Spleen (tissue), 11 donors: Measurements from ENCODE around the gene SLAMF7. TPM values are rescaled to one million over a fixed set of nuclear protein-coding genes. Genes with fewer than 3 reads are reported as not detected.
"Not testable (repeated sequence)": the region's sequence is repeated elsewhere in the genome, so short reads cannot be mapped to it uniquely, and the experiment has no call there.

ENCODE experiments used
- DNase-seq: peaks from one replicate; pipeline ENCODE4 v3.0.0-alpha.2; 2020
- H3K27ac ChIP-seq, 8 donors: fragments of 200-600 bp; sonication (generic) in 7 of 8; 1 replicate in 4 of 8; 2 replicates in 4 of 8; pipeline versions ENCODE4 v1.5.0 to v1.8.0; 2016 to 2021; ENCODE audit warnings: inconsistent platforms in 4 of 8, mild to moderate bottlenecking in 4 of 8, moderate library complexity in 1 of 8
- H3K27me3 ChIP-seq, 7 donors: fragments of 200-600 bp; sonication (generic) in 6 of 7; replicated peaks in 1 of 7; 1 replicate in 4 of 7; 2 replicates in 3 of 7; pipeline versions ENCODE4 v1.5.0 to v1.8.0; 2016 to 2021; ENCODE audit warnings: inconsistent platforms in 3 of 7, mild to moderate bottlenecking in 1 of 7
- H3K36me3 ChIP-seq, 6 donors: fragments of 200-600 bp; sonication (generic) in 5 of 6; 1 replicate in 4 of 6; 2 replicates in 2 of 6; pipeline versions ENCODE4 v1.5.0 to v1.8.0; 2016 to 2021; ENCODE audit warnings: inconsistent platforms in 2 of 6
- H3K4me1 ChIP-seq, 6 donors: fragments of 200-600 bp; sonication (generic) in 5 of 6; 1 replicate in 3 of 6; 2 replicates in 3 of 6; pipeline versions ENCODE4 v1.5.0 to v1.8.0; 2016 to 2021; ENCODE audit warnings: inconsistent platforms in 3 of 6
- H3K4me3 ChIP-seq, 8 donors: fragments of 200-600 bp; sonication (generic) in 7 of 8; 1 replicate in 4 of 8; 2 replicates in 4 of 8; pipeline versions ENCODE4 v1.5.0 to v1.8.0; 2016 to 2021; ENCODE audit warnings: inconsistent platforms in 4 of 8, mild to moderate bottlenecking in 4 of 8, moderate library complexity in 2 of 8
- H3K9me3 ChIP-seq, 8 donors: fragments of 200-600 bp; sonication (generic) in 7 of 8; 1 replicate in 4 of 8; 2 replicates in 4 of 8; pipeline versions ENCODE4 v1.5.0 to v1.8.0; 2016 to 2021; ENCODE audit warnings: inconsistent platforms in 4 of 8
- POLR2A ChIP-seq, 3 donors: fragments of 450-650 bp; IDR thresholded peaks; one replicate each; pipeline ENCODE4 v1.5.1; 2017; ENCODE audit warnings: antibody characterized with exemption in 3 of 3, mild to moderate bottlenecking in 1 of 3
- POLR2AphosphoS5 ChIP-seq, 3 donors: sonication (generic); formaldehyde crosslinking; IDR thresholded peaks; one replicate each; pipeline ENCODE4 v1.5.1; 2017; ENCODE audit warnings: antibody characterized with exemption in 3 of 3
- WGBS, 5 donors: extraction: QIAGEN DNeasy Blood & Tissue Kit in 3 of 5; methylation state at CpG; one replicate each; pipeline versions ENCODE4 v1.1.5 to v1.1.7; 2013 to 2018; 5-methylcytosine and 5-hydroxymethylcytosine counted together
- intact Hi-C: fragments of 100-400 bp; cut with DNase I; formaldehyde crosslinking; loops from one replicate; pipeline ENCODE4 v1.15.0; 2023; ENCODE audit warnings: low total_unique reads
- polyA plus RNA-seq, 3 donors: library from polyadenylated mRNA; stranded (reverse); fragments of 200-250 nt; gene quantifications; one replicate each; pipeline ENCODE4 v1.2.1, GENCODE V29; 2013
- total RNA-seq, 7 donors: library from RNA; depleted of rRNA in 3 of 7; stranded (reverse); fragments of >200 nt in 3 of 7; fragmentation: NEBNext Ultra II Directional in 4 of 7; extraction: Animal tissue kit (Norgen Biotek cat#: 25700) in 4 of 7; gene quantifications; one replicate each; pipeline versions ENCODE4 v1.1.0 to v1.2.1, GENCODE V29; 2016 to 2021
- TF ChIP-seq, protein P1 (sequence below), 11 experiments: fragments of 200-600 bp in 7 of 11; fragments of 450-650 bp in 4 of 11; sonication (generic) in 4 of 11; IDR thresholded peaks in 8 of 11; conservative IDR thresholded peaks in 3 of 11; 1 replicate in 7 of 11; 2 replicates in 4 of 11; pipeline versions ENCODE4 v1.4.0 to v1.8.0; 2016 to 2021; ENCODE audit warnings: antibody characterized with exemption in 11 of 11, inconsistent platforms in 4 of 11, mild to moderate bottlenecking in 1 of 11
- donor health status: healthy with polysubstance abuse.
- donor health status: DM: no; HTN: no; CAD: no; lungs with moderate emphysema.
- donor health status: DM: no; HTN: no; CAD: no.
- donor health status: Bipolar disorder and iron deficiency.
- donor health status: healthy.
- donor health status: DM: no; HTN: no; CAD: no.
- donor health status: DM: yes; HTN: yes; CAD: no.

SLAMF7 gene
- total and polyA plus RNA-seq, 10 donors: 12.5 to 134 (median 41.8) TPM

GRCh38 chr1:160705212-160705621, 33.8 kb upstream of the SLAMF7 start:
- DNase-seq, H3K9me3 ChIP-seq, intact Hi-C loops, H3K27me3 ChIP-seq: not testable (repeated sequence)
- 45 to 74% (median 47%) methylated on average over 3 of the region's 3 CpGs for WGBS, 5 donors
- TF ChIP-seq POLR2AphosphoS5 (IDR thresholded peaks at IDR 0.05): peak in 1 of 3 donors; percentile 19
- peak overlapping the region in 7 of 8 donors; percentile 86 to 95 (median 91) for H3K27ac ChIP-seq
- peaks cover 0 to 29% (median 0%) of the 10 kb centered on the region in 6 donors for H3K36me3 ChIP-seq
- peak overlapping the region in 2 of 8 donors; percentile 7 to 77 for H3K4me3 ChIP-seq
- peaks cover 43 to 98% (median 94%) of the 10 kb centered on the region in 6 donors for H3K4me1 ChIP-seq

DNA sequence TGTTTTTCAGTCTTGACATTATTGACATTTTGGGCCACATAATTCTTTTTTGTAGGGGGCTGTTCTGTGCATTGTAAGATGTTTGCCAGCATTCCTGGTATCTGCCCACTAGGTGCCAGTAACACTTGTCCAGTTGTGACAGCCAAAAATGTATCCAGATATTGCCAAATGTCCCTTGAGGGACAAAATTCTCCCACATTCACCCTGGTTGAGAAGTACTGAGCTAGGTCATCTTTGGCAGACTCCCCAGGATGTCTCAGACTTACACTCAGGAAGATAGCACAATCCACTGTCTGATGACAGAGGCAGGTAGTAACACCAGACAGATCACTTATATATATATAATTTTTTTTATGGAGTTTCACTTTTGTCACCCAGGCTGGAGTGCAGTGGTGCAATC, 33.3 kb upstream of the SLAMF7 start:
- no peak for DNase-seq
- no peaks in the 10 kb centered on the region for H3K9me3 ChIP-seq
- TF ChIP-seq POLR2A (IDR thresholded peaks at IDR 0.05): no peak
- no peak for TF ChIP-seq POLR2AphosphoS5 (IDR thresholded peaks at IDR 0.05)
- TF ChIP-seq, protein P1, sequence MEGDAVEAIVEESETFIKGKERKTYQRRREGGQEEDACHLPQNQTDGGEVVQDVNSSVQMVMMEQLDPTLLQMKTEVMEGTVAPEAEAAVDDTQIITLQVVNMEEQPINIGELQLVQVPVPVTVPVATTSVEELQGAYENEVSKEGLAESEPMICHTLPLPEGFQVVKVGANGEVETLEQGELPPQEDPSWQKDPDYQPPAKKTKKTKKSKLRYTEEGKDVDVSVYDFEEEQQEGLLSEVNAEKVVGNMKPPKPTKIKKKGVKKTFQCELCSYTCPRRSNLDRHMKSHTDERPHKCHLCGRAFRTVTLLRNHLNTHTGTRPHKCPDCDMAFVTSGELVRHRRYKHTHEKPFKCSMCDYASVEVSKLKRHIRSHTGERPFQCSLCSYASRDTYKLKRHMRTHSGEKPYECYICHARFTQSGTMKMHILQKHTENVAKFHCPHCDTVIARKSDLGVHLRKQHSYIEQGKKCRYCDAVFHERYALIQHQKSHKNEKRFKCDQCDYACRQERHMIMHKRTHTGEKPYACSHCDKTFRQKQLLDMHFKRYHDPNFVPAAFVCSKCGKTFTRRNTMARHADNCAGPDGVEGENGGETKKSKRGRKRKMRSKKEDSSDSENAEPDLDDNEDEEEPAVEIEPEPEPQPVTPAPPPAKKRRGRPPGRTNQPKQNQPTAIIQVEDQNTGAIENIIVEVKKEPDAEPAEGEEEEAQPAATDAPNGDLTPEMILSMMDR (IDR thresholded peaks at IDR 0.05 in 8 of 11, conservative IDR thresholded peaks at IDR 0.05 in 3 of 11): no peak
- H3K4me3 ChIP-seq: peak overlapping the region in 5 of 8 donors; percentile 7 to 77 (median 60)
- H3K27me3 ChIP-seq: no peaks in the 10 kb centered on the region
- peaks cover 0 to 29% (median 0%) of the 10 kb centered on the region in 6 donors for H3K36me3 ChIP-seq
- H3K27ac ChIP-seq: peak overlapping the region in 7 of 8 donors; percentile 86 to 95 (median 91)
- H3K4me1 ChIP-seq: peaks cover 43 to 98% (median 90%) of the 10 kb centered on the region in 6 donors
- intact Hi-C loops: no loop called here

GRCh38 chr1:160706526-160707235, 32.4 kb upstream of the SLAMF7 start:
- peaks cover 0 to 23% (median 0%) of the 10 kb centered on the region in 6 donors for H3K36me3 ChIP-seq
- H3K27me3 ChIP-seq: no peaks in the 10 kb centered on the region
- H3K4me3 ChIP-seq: peak overlapping the region in 5 of 8 donors; percentile 57 to 77 (median 60)
- H3K4me1 ChIP-seq: peaks cover 38 to 92% (median 84%) of the 10 kb centered on the region in 6 donors
- H3K27ac ChIP-seq: peak overlapping the region; percentile 64 to 95 (median 90)
- no peak for TF ChIP-seq POLR2A (IDR thresholded peaks at IDR 0.05)
- TF ChIP-seq, protein P1 (IDR thresholded peaks at IDR 0.05 in 8 of 11, conservative IDR thresholded peaks at IDR 0.05 in 3 of 11): no peak
- no peak for TF ChIP-seq POLR2AphosphoS5 (IDR thresholded peaks at IDR 0.05)
- intact Hi-C loops: no loop called here
- no peak for DNase-seq
- WGBS, 5 donors: 12 to 23% (median 20%) methylated on average over 4 of the region's 4 CpGs
- H3K9me3 ChIP-seq: no peaks in the 10 kb centered on the region

- Histone ChIP-seq H3K9me3 (no peaks in the 10 kb centered on the region), H3K27me3 (no peaks in the 10 kb centered on the region), H3K4me3 (peak overlapping the region in 7 of 8 donors; percentile 42 to 77 (median 59)), H3K4me1 (peaks cover 36 to 92% (median 84%) of the 10 kb centered on the region in 6 donors), H3K36me3 (peaks cover 0 to 21% (median 0%) of the 10 kb centered on the region in 6 donors), H3K27ac (peak overlapping the region; percentile 64 to 95 (median 90))
- intact Hi-C loops: no loop called here
- DNase-seq: no peak
- 43 to 46% (median 46%) methylated on average over 8 of the region's 8 CpGs for WGBS, 5 donors
- TF ChIP-seq, protein P1 (IDR thresholded peaks at IDR 0.05 in 8 of 11, conservative IDR thresholded peaks at IDR 0.05 in 3 of 11): no peak
- TF ChIP-seq POLR2A (IDR thresholded peaks at IDR 0.05) (no peak), POLR2AphosphoS5 (IDR thresholded peaks at IDR 0.05) (no peak)
Observed at GRCh38 chr1:160707236-160708064, 31.6 kb upstream of the SLAMF7 start.
